ENCODE results near the gene SREBF2. TPM values are rescaled to one million over a fixed set of nuclear protein-coding genes. Genes with fewer than 3 reads are reported as not detected.

Gene SREBF2
- total and polyA plus RNA-seq, 2 of the 8 experiments (the other 6 are each of a cell fraction or from before 2014, with no cell fraction given), result 125 to 144 TPM

GRCh38 chr22:41913842-41914534 is 81.1 kb downstream of the SREBF2 start:
- DNase-seq (ENCODE audit: low read depth in 1 of 2, low spot score in 2 of 2) (no peak), FAIRE-seq (no peak)
- Histone ChIP-seq H2BK15ac (ENCODE audit: low read length) (no peak overlapping the region), H3K56ac (replicated peaks; ENCODE audit: insufficient read length, low read depth, low read length) (no peak overlapping the region), H2AFZ (ENCODE audit: low read length) (no peak overlapping the region), H3K27ac (ENCODE audit: low read depth, low read length) (no peak overlapping the region), H4K91ac (replicated peaks; ENCODE audit: insufficient read length, low read length) (no peak overlapping the region), H2BK12ac (ENCODE audit: low read depth, low read length) (no peak overlapping the region), H3K79me2 (ENCODE audit: control insufficient read depth in 1 of 2, insufficient read depth in 2 of 2, low read length in 2 of 2) (no peaks in the 10 kb centered on the region), H3K27me3 (replicated peaks in 1 of 4; ENCODE audit: control insufficient read depth in 3 of 4, extremely low read depth in 1 of 4, insufficient read depth in 3 of 4, low read length in 3 of 4) (peaks cover 79 to 100% (median 97%) of the 10 kb centered on the region in 4 experiments), H4K5ac (ENCODE audit: insufficient read length, low read depth, low read length) (no peak overlapping the region), H4K20me1 (replicated peaks in 1 of 2; ENCODE audit: control insufficient read depth in 1 of 2, insufficient read depth in 2 of 2, low read length in 2 of 2) (peaks cover 13 to 28% of the 10 kb centered on the region in 2 experiments), H3K4ac (replicated peaks; ENCODE audit: insufficient read length, low read depth, low read length) (no peak overlapping the region), H3K36me3 (ENCODE audit: control insufficient read depth in 2 of 4, insufficient read depth in 4 of 4, low read length in 3 of 4) (peaks cover 0 to 16% (median 0%) of the 10 kb centered on the region in 4 experiments; a peak in 1 of 8 replicates), H3K9me3 (ENCODE audit: insufficient read depth in 2 of 2, low read depth in 1 of 2, low read length in 1 of 2) (no peaks in the 10 kb centered on the region; a peak in 1 of 4 replicates), H3K79me1 (ENCODE audit: low read depth, low read length) (no peaks in the 10 kb centered on the region), H3K4me2 (ENCODE audit: insufficient read depth in 1 of 2, low read depth in 2 of 2, low read length in 2 of 2) (peak overlapping the region; percentile 68 to 95), H2BK5ac (ENCODE audit: low read depth, low read length) (no peak overlapping the region), H2BK120ac (replicated peaks; ENCODE audit: low read depth, low read length) (no peak overlapping the region), H2BK20ac (ENCODE audit: low read length) (no peak overlapping the region), H3K4me1 (replicated peaks in 1 of 4; ENCODE audit: control insufficient read depth in 3 of 4, insufficient read depth in 4 of 4, low read length in 3 of 4) (peaks cover 0 to 24% (median 12%) of the 10 kb centered on the region in 4 experiments; a peak in 6 of 7 replicates), H3K18ac (ENCODE audit: extremely low read depth, low read length) (no peak overlapping the region), H3K23ac (ENCODE audit: insufficient read length) (no peak overlapping the region), H3K23me2 (ENCODE audit: low read depth, low read length) (peaks cover 10% of the 10 kb centered on the region; the same call in 1 of the 2 replicates), H3K14ac (ENCODE audit: insufficient read length) (no peak overlapping the region), H3K4me3 (ENCODE audit: extremely low read depth in 1 of 4, insufficient read depth in 2 of 4, low read depth in 3 of 4, low read length in 4 of 4) (peak overlapping the region; percentile 10 to 52 (median 14); a peak in 6 of 8 replicates), H3K9ac (replicated peaks in 1 of 4; ENCODE audit: extremely low read depth in 1 of 4, low read depth in 3 of 4, low read length in 3 of 4) (no peak overlapping the region), H2AK5ac (ENCODE audit: low read depth, low read length) (no peak overlapping the region), H4K8ac (ENCODE audit: extremely low read depth, insufficient read depth, low read length) (peak overlapping the region; percentile 80; the same call in 1 of the 2 replicates)
- 3% methylated on average over 64 of the region's 79 CpGs; no CpG with 5 or more reads in 1 of the 2 experiments for WGBS, 2 experiments (ENCODE audit: extremely low coverage in 1 of 2, insufficient coverage in 1 of 2, insufficient read length in 1 of 2, insufficient replicate concordance in 2 of 2, low coverage in 1 of 2, low lambda C conversion rate in 2 of 2, missing lambda C conversion rate in 1 of 2)
- ChIA-PET CTCF (ENCODE audit: partially characterized antibody) (interaction anchor here (0.6 to 1.3 kb wide), 3 partner anchors 27 to 217 kb away, joined by 3 to 4 read pairs (median 3); no protein-coding TSS in a partner anchor), POLR2A (ENCODE audit: partially characterized antibody) (interaction anchor here (0.6 to 1.3 kb wide), 4 partner anchors 12 to 212 kb away, joined by 3 to 5 read pairs (median 4); partner anchors contain the start of gene TNFRSF13C)
- TF ChIP-seq SAP30 (IDR thresholded peaks at IDR 0.05; ENCODE audit: insufficient read depth, insufficient replicate concordance, low read length), result no peak
- no peak for TF ChIP-seq SP1 (IDR thresholded peaks at IDR 0.05; ENCODE audit: low read depth, low read length)
- TF ChIP-seq SUZ12 (IDR thresholded peaks at IDR 0.05; ENCODE audit: low read length), result peak; percentile 55
- peak; percentile 89 for TF ChIP-seq CREB1 (IDR thresholded peaks at IDR 0.05)
- no peak for TF ChIP-seq BACH1 (IDR thresholded peaks at IDR 0.05; ENCODE audit: low read length)
- no peak for TF ChIP-seq KDM5A (IDR thresholded peaks at IDR 0.05; ENCODE audit: low read length)
- no peak for TF ChIP-seq KDM1A (IDR thresholded peaks at IDR 0.05; ENCODE audit: borderline replicate concordance, low read length)
- TF ChIP-seq SRF (IDR thresholded peaks at IDR 0.05; ENCODE audit: low read depth, low read length), result no peak
- peak; percentile 59 for TF ChIP-seq EZH2 (IDR thresholded peaks at IDR 0.05; ENCODE audit: low read depth, low read length, severe bottlenecking)
- TF ChIP-seq SIN3A (conservative IDR thresholded peaks at IDR 0.05 in 1 of 2, IDR thresholded peaks at IDR 0.05 in 1 of 2; ENCODE audit: low read depth in 1 of 2, low read length in 2 of 2), result no peak
- TF ChIP-seq JUND (IDR thresholded peaks at IDR 0.05; ENCODE audit: low read length), result no peak
- TF ChIP-seq E2F6 (IDR thresholded peaks at IDR 0.05), result peak; percentile 74

All from H1 (cell line).